GM12878 (cell line): ENCODE results near the gene GUCY1A1. TPM values are rescaled to one million over a fixed set of nuclear protein-coding genes. Genes with fewer than 3 reads are reported as not detected.

Experiments used
- ATAC-seq: fragments of 200-7000 bp; cut with Tn5 transposase; 3 replicates; pipeline ENCODE4 v1.9.1; 2020; ENCODE audit warnings: mild to moderate bottlenecking, moderate library complexity
- BruUV-seq: library from RNA; stranded (reverse); fragments of 400-500 nt; replicated peaks from 2 replicates; lab custom pipeline; 2021; lab: Mats Ljungman, UMichigan
- CTCF ChIA-PET: fragments of 300-600 bp; sonication (Branson Sonifier 250); formaldehyde crosslinking; extraction: SDS; loops from one replicate; lab custom pipeline; 2021; ENCODE audit warnings: inconsistent platforms; lab: Yijun Ruan, JAX
- POLR2A ChIA-PET: fragments of 350-600 bp; formaldehyde crosslinking; extraction: SDS; loops from one replicate; lab custom pipeline; 2021; ENCODE audit warnings: inconsistent platforms; lab: Charles Lee
- RAD21 ChIA-PET: fragments of 300-600 bp; sonication (Branson Sonifier 250); formaldehyde crosslinking; loops from one replicate; lab custom pipeline; 2023; ENCODE audit warnings: antibody characterized with exemption; ENCODE audit not compliant: unreplicated experiment; lab: Charles Lee
- SMC1A ChIA-PET: fragments of 300-600 bp; sonication (Branson Sonifier 250); formaldehyde crosslinking; loops from one replicate; lab custom pipeline; 2023; ENCODE audit not compliant: unreplicated experiment, uncharacterized antibody; lab: Charles Lee
- DNase-seq: peaks from one replicate; pipeline ENCODE4 v3.0.0-alpha.2; 2011; ENCODE audit warnings: low read depth, low spot score
- FAIRE-seq: peaks from 3 replicates; lab custom pipeline; 2011; peaks lifted over from hg19 to GRCh38; lab: Jason Lieb, UNC
- H2AFZ ChIP-seq: 2 replicates; pipeline ENCODE4 v1.6.0; 2011; ENCODE audit warnings: low read depth, low read length, control low read depth; ENCODE audit not compliant: control insufficient read depth
- H3K27ac ChIP-seq: 2 replicates; pipeline ENCODE4 v1.5.1; 2011; ENCODE audit warnings: control low read depth; ENCODE audit not compliant: control insufficient read depth, insufficient read depth
- H3K27me3 ChIP-seq, 2 experiments: replicated peaks in 1 of 2; 2 replicates each; pipeline versions ENCODE4 v1.6.0 to v1.6.1; 2011; ENCODE audit warnings: low read length in 1 of 2; ENCODE audit not compliant: control insufficient read depth in 2 of 2, insufficient read depth in 2 of 2
- H3K36me3 ChIP-seq, 2 experiments: 2 replicates each; pipeline ENCODE4 v1.5.1; 2011; ENCODE audit warnings: low read length in 1 of 2; ENCODE audit not compliant: control insufficient read depth in 2 of 2, insufficient read depth in 2 of 2
- H3K4me1 ChIP-seq: 2 replicates; pipeline ENCODE4 v1.6.1; 2011; ENCODE audit warnings: mild to moderate bottlenecking, low read length, moderate library complexity, mixed read lengths; ENCODE audit not compliant: control insufficient read depth, insufficient read depth
- H3K4me2 ChIP-seq: 2 replicates; pipeline ENCODE4 v1.6.0; 2011; ENCODE audit warnings: control low read depth; ENCODE audit not compliant: control insufficient read depth, insufficient read depth
- H3K4me3 ChIP-seq: fragments of 200-600 bp; sonication (generic); 2 replicates; pipeline ENCODE4 v1.5.1; 2016
- H3K79me2 ChIP-seq: 2 replicates; pipeline ENCODE4 v1.6.0; 2011; ENCODE audit warnings: low read length; ENCODE audit not compliant: control insufficient read depth, insufficient read depth
- H3K9ac ChIP-seq: 2 replicates; pipeline ENCODE4 v1.8.0; 2011; ENCODE audit warnings: low read length, control low read depth, mixed read lengths; ENCODE audit not compliant: control insufficient read depth, insufficient read depth
- H3K9me3 ChIP-seq: replicated peaks from 3 replicates; pipeline ENCODE4 v1.5.1; 2011; ENCODE audit warnings: mild to moderate bottlenecking, low read length; ENCODE audit not compliant: control insufficient read depth, insufficient read depth
- H4K20me1 ChIP-seq: 2 replicates; pipeline ENCODE4 v1.6.0; 2011; ENCODE audit not compliant: control insufficient read depth, insufficient read depth
- CHD4 ChIP-seq: fragments of 200-600 bp; sonication (generic); IDR thresholded peaks from 2 replicates; pipeline ENCODE4 v1.6.1; 2016; ENCODE audit warnings: mild to moderate bottlenecking
- ETV6 ChIP-seq, 2 experiments: fragments of 450-650 bp in 1 of 2; IDR thresholded peaks in 1 of 2; conservative IDR thresholded peaks in 1 of 2; 2 replicates each; pipeline ENCODE4 v1.6.1; 2014; ENCODE audit warnings: antibody characterized with exemption in 1 of 2, borderline replicate concordance in 1 of 2, low read depth in 1 of 2, mild to moderate bottlenecking in 1 of 2, moderate library complexity in 1 of 2
- HCFC1 ChIP-seq: fragments of 150-350 bp; IDR thresholded peaks from 2 replicates; pipeline ENCODE4 v1.6.1; 2014; ENCODE audit warnings: low read length
- MXI1 ChIP-seq: fragments of 150-350 bp; IDR thresholded peaks from 2 replicates; pipeline ENCODE4 v1.6.1; 2011; ENCODE audit warnings: low read depth, mild to moderate bottlenecking, inconsistent platforms, low read length, improper control_type of control experiment
- SPI1 ChIP-seq: IDR thresholded peaks from 2 replicates; pipeline ENCODE4 v1.6.1; 2011; ENCODE audit warnings: low read depth, mild to moderate bottlenecking, low read length, moderate library complexity, borderline replicate concordance; ENCODE audit not compliant: insufficient read depth
- SREBF2 ChIP-seq: IDR thresholded peaks from 2 replicates; pipeline ENCODE4 v1.6.1; 2012; ENCODE audit warnings: mild to moderate bottlenecking, low read length
- WGBS: methylation state at CpG from one replicate; pipeline ENCODE4 v1.1.6; 2016; ENCODE audit warnings: low lambda C conversion rate; ENCODE audit not compliant: insufficient replicate concordance, insufficient coverage; ENCODE audit errors: missing lambda C conversion rate; 5-methylcytosine and 5-hydroxymethylcytosine counted together
- in situ Hi-C: fragments of 300-500 bp; cut with MboI; formaldehyde crosslinking; loops from 9 replicates; pipeline ENCODE4 v1.14.3; 2018; ENCODE audit warnings: mixed read lengths
- intact Hi-C: fragments of 100-400 bp; cut with micrococcal nuclease; formaldehyde crosslinking; loops from one replicate; pipeline ENCODE4 v1.14.2; 2022; ENCODE audit not compliant: unreplicated experiment
- polyA plus RNA-seq, 11 experiments: library from polyadenylated mRNA; depleted of rRNA in 4 of 11; unstranded in 6 of 11; stranded (reverse) in 5 of 11; fragments of >200 nt; fragmentation: Nextera tagmentation in 4 of 11; fragmentation: Illumina TruSeq in 1 of 11; extraction: Ambion mirVana in 4 of 11; extraction: Trizol in 1 of 11; gene quantifications; 1 replicate in 1 of 11; 2 replicates in 10 of 11; pipeline versions ENCODE4 v1.2.1 to v1.2.3, GENCODE V29; 2011 to 2016; ENCODE audit warnings: inconsistent platforms in 2 of 11, missing spikeins in 2 of 11, low read depth in 1 of 11
- total RNA-seq, 4 experiments: library from RNA; depleted of rRNA in 3 of 4; stranded (reverse); fragments of >200 nt in 3 of 4; fragmentation: Illumina TruSeq in 1 of 4; extraction: Trizol in 1 of 4; gene quantifications; 2 replicates each; pipeline versions ENCODE4 v1.2.1 to v1.2.3, GENCODE V29; 2013 to 2021
- TF ChIP-seq, protein P1 (sequence below): fragments of 450-650 bp; IDR thresholded peaks from 2 replicates; pipeline ENCODE4 v1.6.1; 2017; ENCODE audit warnings: borderline replicate concordance

The GUCY1A1 gene
- total and polyA plus RNA-seq, 10 of the 15 experiments (the other 5 are each of a cell fraction or from before 2014, with no cell fraction given) = 0.44 to 22.6 (median 0.55) TPM

DNA sequence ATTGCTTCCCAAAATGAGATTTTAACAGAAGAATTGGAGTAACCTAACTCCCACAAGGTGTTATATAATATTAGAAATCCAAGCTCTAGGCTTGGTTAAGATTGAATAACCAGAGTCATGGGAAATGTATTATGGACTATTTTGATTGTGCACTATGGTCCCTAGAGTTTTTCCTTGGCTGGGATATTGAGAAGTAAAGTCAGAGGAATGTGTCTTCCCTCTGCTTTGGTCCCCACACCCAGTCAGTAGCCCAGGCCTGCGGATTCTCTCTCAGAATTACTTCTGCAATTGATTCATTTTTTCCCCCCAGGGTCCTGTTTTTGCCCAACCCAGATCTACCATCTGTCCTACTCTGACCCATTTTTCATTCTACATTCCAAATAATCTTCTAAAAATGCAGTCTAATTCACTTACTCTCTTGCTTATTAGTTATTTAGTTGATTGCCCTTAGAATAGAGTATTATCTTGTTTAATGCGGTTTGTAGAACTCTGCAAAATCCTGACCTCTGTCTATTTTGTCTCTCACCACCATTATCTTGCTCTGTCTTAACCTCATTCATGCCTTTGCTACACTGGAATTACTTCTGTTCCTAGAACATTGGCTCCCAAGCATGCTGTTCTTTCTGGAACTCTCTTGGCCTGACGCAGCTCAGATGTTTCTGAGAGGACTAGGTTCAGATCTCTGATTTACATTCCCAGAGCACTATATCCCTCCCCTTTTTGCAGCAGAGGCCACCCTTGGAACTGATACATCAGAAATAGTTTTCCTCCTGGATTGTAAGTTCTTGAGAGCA, 23.6 kb downstream of the GUCY1A1 start:
- Histone ChIP-seq H3K4me2 (no peak overlapping the region), H3K9ac (no peak overlapping the region), H3K27me3 (no peaks in the 10 kb centered on the region), H3K27ac (no peak overlapping the region), H3K4me1 (no peaks in the 10 kb centered on the region), H4K20me1 (no peaks in the 10 kb centered on the region), H2AFZ (no peak overlapping the region), H3K36me3 (no peaks in the 10 kb centered on the region), H3K4me3 (no peak overlapping the region), H3K9me3 (no peaks in the 10 kb centered on the region), H3K79me2 (no peaks in the 10 kb centered on the region)
- intact Hi-C loops = no loop called here
- RAD21 ChIA-PET = interaction anchor here (1.2 to 2.1 kb wide), 5 partner anchors 13 to 161 kb away, joined by 3 to 8 read pairs (median 4); no protein-coding TSS in a partner anchor
- DNase-seq = no peak
- CTCF ChIA-PET = interaction anchor here (0.8 to 1.2 kb wide), 2 partner anchors 11 to 14 kb away, joined by 3 to 4 read pairs; no protein-coding TSS in a partner anchor
- in situ Hi-C loops = no loop called here
- WGBS = 38% methylated on average over 3 of the region's 3 CpGs
- TF ChIP-seq, protein P1, sequence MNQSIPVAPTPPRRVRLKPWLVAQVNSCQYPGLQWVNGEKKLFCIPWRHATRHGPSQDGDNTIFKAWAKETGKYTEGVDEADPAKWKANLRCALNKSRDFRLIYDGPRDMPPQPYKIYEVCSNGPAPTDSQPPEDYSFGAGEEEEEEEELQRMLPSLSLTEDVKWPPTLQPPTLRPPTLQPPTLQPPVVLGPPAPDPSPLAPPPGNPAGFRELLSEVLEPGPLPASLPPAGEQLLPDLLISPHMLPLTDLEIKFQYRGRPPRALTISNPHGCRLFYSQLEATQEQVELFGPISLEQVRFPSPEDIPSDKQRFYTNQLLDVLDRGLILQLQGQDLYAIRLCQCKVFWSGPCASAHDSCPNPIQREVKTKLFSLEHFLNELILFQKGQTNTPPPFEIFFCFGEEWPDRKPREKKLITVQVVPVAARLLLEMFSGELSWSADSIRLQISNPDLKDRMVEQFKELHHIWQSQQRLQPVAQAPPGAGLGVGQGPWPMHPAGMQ = no peak
- TF ChIP-seq CHD4 (no peak), SPI1 (no peak), HCFC1 (no peak), MXI1 (no peak), SREBF2 (no peak), ETV6 (conservative IDR thresholded peaks at IDR 0.05 in 1 of 2, IDR thresholded peaks at IDR 0.05 in 1 of 2; ENCODE audit: borderline replicate concordance in 1 of 2, low read depth in 1 of 2) (no peak)
- ATAC-seq = no peak; the same call in 2 of the 3 replicates
- POLR2A ChIA-PET = interaction anchor here (2.4 kb wide), 1 partner anchor 12 kb away, joined by 7 read pairs; no protein-coding TSS in a partner anchor
- SMC1A ChIA-PET = interaction anchor here (1.1 to 8.4 kb wide), 8 partner anchors 8 to 161 kb away, joined by 3 to 52 read pairs (median 12); no protein-coding TSS in a partner anchor
- BruUV-seq = no TSS peak
- no peak for FAIRE-seq
